HEK293T (cell line): ENCODE measurements around the gene ARHGEF10L.

ENCODE experiments used
- ARNT ChIP-seq: fragments of 450-650 bp; IDR thresholded peaks from 2 replicates; pipeline ENCODE4 v1.6.1; 2017; ENCODE audit warnings: mild to moderate bottlenecking
- ELF4 ChIP-seq: fragments of 450-650 bp; IDR thresholded peaks from 2 replicates; pipeline ENCODE4 v1.6.1; 2017; ENCODE audit warnings: antibody characterized with exemption
- FOXA1 ChIP-seq: fragments of 450-650 bp; IDR thresholded peaks from 2 replicates; pipeline ENCODE4 v1.6.1; 2016; ENCODE audit warnings: mild to moderate bottlenecking
- SP1 ChIP-seq: fragments of 450-650 bp; IDR thresholded peaks from 2 replicates; pipeline ENCODE4 v1.6.1; 2017
- SUZ12 ChIP-seq: fragments of 450-650 bp; IDR thresholded peaks from 2 replicates; pipeline ENCODE4 v1.6.1; 2016; ENCODE audit warnings: mild to moderate bottlenecking
- TARDBP ChIP-seq: fragments of 450-650 bp; IDR thresholded peaks from 2 replicates; pipeline ENCODE4 v1.6.1; 2016
- TF ChIP-seq, protein P1 (sequence below): fragments of 450-650 bp; IDR thresholded peaks from 2 replicates; pipeline ENCODE4 v1.6.1; 2016

DNA sequence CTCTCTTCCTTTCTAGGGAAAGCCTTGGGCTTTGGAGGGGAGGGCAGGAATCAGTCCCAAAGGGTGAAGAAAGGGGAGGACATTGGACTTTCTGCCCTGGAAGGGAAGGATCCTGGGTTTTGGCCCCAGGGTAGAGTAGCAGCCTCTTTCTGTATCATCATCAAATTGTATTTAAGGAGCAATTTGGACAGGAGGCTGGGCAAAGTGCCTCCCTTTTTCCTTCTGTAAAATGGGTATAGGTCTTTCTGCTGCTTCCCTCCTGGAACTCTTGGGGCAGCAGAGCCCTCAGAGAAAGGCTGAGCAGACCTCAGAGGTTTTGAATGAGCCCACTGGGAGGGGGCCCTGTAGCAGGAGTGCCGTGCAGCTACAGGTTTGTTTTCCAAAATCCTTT is 38.4 kb downstream of the ARHGEF10L start:
- TF ChIP-seq, protein P1, sequence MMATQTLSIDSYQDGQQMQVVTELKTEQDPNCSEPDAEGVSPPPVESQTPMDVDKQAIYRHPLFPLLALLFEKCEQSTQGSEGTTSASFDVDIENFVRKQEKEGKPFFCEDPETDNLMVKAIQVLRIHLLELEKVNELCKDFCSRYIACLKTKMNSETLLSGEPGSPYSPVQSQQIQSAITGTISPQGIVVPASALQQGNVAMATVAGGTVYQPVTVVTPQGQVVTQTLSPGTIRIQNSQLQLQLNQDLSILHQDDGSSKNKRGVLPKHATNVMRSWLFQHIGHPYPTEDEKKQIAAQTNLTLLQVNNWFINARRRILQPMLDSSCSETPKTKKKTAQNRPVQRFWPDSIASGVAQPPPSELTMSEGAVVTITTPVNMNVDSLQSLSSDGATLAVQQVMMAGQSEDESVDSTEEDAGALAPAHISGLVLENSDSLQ = no peak
- TF ChIP-seq ELF4 (no peak), ARNT (no peak), TARDBP (no peak), SUZ12 (no peak), SP1 (no peak), FOXA1 (no peak)
